HG02610 (cell line): ENCODE results near the gene SH3RF1.

Source experiments
- ATAC-seq: cut with Tn5 transposase; IDR thresholded peaks from one replicate; pipeline ENCODE4 v1.9.1; 2021; ENCODE audit warnings: mild to moderate bottlenecking, moderate library complexity; ENCODE audit not compliant: unreplicated experiment

The SH3RF1 gene

DNA sequence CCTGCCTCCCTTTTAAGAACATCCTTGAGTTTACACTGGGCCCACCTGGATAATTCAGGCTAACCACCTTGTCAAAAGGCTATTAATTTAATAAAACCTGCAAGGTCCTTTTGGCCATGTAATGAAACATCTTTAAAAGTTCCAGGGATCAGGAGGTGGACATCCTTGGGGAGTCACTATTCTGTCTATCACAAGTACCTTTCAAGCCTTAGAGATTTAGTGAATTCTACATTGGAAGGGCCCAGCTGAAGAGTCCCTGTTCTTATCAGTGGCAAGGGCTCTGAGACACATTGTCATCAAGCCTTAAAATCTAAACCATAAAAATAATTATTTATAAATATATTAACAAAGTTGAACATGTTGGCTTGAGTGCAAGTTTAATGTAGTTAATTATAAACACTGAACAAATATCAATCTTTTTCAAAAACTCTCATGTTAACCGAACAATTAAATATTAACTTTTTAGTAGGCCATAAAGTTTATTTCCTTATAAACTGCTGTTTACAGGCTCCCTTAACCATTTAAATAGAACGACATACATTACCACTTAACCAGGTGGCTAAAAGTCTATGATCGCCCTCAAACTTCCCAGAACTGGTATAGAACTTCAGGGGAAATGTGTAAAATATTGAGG lies 156.3 kb downstream of the SH3RF1 start:
- ATAC-seq = no peak

DNA sequence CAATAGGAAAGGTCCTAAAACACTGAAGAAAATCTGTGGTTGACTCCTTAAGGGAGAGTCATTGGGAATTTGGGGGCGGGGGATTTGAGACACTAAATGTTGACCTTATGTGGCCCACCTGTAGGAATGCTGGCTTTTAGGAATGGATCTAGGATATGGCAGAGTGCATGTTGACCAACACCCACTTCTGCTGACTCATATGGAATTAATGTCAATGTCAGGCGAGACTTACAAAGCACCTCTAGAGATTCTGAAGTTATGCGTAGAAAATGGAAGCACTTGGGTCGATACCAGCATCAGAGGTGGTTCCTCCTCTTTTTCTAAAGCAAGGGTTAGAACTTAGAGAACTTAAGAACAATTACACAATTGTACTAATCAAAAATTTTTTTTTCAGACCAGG lies 160.1 kb downstream of the SH3RF1 start:
- ATAC-seq = no peak

DNA sequence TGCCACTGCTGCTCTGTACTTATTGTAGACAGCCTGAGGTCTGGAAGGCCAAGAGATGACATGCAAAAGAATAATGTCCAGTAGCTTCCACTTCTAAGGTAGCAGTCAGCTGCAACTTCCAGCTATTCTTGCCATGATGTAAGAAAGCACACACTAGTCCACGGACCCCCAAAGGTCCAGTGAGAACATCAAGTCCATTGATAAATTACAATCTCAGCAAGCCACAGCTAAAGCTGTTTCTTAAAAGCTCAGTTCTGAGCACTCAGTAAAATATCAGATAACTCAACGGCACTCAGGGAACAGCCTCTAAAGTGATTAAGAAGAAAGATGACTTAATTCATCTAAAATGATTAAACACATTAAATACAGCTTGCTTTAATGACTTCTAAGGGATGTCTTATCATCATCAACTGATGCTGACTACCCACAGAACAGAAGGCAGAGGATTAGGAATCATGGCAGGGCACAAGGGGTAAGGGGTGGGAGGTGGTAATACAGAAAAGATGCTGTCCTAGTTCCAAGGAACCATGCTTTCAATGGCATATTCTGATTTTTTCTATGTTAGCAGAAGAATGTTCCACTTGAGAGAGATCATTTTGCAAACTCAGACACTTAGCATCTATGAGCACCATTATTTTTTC lies 161.6 kb downstream of the SH3RF1 start:
- ATAC-seq = no peak

DNA sequence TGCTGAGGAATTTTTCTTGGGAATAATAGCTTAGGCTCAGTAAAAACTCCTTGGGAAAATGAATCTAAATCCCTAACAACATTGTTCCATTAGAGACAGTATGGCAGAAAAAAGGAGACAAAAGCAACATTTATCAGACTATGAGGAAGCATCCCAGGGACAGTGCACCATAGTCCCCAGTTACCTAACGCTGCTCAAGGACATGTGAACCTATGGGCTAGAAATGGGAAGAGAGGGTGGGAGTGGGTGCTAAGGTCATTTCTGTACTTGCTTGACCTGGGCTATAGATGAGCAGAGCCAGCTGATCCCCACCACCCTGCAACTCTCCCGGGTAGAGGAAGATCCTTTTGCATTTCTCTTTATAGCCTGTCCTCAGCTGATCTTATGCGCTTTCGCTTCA lies 162.5 kb downstream of the SH3RF1 start:
- no peak for ATAC-seq

DNA sequence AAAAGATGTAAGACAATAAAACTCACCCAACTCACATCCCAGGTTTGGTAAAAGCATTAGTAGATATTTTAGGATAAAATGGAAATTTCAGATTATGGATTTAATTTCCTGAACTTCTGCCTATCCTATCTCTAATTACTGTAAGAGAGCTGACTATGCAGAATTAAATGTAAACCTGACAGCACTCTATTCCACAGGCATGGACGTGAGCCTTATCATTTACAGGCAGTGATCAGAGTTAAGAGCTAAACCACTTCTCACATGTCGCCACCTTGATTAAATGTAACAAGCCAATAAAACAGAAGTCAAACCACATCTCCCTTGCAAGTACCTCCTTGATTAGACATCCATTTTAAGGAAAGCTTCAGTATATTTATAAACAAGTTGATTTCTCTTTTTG lies 163.2 kb downstream of the SH3RF1 start:
- ATAC-seq = no peak

DNA sequence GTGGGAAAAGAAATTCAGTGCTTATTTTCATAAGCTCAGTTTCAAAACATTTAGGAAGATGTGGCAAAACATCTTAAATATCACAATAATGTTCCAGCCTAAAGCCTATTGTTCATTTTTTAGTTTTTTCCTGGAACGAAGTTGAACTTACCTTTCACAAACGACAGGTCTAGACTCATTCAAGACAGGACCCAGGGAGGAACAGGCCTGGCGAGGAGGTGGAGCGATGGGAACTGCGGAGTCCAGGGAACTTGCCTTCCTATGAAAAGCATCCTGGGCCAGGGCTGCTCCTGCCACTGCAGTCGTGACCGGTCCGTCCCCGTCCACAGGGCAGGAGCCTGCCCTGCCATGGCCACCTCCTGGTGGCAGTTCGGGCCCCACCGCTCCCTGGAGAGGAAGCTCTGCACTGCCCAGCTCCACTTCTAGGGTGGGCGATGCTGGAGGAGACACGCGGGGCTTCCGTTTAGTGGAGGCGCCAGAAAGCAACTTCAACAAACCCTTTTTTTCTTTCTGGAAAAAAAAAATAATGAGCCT lies 164.0 kb downstream of the SH3RF1 start:
- ATAC-seq = no peak

DNA sequence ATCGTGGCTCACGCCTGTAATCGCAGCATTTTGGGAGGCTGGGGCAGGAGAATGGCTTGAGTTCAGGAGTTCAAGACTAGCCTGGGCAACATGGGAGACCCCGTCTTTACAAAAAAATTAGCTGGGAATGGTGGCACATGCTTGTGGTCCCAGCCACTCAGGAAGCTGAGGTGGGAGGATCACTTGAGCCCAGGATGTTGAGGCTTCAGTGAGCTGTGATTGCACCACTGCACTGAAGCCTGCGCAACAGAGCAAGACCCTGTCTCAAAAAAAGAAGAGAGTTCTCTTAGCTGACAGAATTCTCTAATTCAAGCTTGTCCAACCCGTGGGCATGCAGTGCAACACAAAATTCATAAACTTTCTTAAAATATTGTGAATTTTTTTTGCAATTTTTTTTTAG lies 165.1 kb downstream of the SH3RF1 start:
- no peak for ATAC-seq

DNA sequence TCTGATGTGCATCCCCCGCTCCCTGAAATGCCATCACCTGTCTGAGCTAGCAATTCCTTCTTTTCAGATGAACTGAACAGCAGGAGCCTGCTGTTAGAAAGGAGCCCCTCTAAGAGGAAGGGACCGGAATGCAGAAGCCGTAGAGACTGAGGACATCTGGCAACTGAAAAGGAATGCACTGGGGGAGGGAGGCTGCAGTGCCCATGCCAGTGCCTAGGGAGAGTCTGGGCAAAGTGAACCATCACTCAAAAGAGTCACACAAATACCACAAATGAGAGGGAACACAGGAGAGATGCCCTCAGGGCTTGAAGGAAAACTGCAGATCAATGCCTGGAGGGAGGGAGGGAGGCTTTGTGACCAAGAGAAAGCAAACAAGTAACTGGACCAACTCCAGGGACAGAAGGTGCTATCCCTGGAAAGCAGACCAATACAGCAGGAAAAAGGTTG lies 166.8 kb downstream of the SH3RF1 start:
- ATAC-seq = no peak

DNA sequence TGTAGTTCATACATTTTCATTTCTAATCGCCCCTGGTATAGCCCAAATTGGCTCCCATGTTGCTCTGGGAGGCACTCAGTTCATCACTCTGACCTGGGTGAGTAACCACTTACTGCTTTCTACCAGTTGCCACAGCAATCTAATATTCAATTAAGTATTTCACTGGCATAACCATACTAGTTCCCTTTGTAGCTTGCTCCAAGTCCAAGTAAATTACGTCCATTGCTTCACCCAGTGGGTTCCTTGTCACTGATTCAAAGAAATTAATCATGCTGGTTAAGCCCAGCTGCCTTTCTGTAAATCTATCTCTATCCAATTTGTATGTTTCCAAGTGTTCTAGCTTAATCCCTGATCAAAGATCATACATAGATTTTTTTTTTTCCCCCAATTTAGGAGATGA lies 168.7 kb downstream of the SH3RF1 start:
- ATAC-seq = no peak

DNA sequence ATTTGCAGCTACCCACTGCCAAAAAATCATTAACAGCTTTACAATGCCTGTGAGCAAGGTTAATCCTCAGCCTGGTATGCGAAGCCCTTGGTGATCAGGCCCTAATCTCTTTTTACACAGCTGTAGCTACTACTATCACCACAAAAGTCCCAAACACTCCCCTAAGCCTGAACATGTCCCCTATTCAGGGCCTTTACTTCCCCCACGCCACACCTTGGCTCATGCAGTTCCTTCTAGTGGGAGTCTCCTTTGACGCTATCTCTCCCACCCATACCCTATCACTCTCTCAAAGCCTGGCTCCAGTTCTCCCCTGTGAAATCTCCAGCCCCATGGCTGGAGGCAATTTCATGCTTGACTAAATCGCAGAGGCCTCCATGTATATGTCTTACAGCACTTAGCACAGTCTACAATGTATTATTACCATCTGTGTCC lies 170.1 kb downstream of the SH3RF1 start:
- no peak for ATAC-seq

DNA sequence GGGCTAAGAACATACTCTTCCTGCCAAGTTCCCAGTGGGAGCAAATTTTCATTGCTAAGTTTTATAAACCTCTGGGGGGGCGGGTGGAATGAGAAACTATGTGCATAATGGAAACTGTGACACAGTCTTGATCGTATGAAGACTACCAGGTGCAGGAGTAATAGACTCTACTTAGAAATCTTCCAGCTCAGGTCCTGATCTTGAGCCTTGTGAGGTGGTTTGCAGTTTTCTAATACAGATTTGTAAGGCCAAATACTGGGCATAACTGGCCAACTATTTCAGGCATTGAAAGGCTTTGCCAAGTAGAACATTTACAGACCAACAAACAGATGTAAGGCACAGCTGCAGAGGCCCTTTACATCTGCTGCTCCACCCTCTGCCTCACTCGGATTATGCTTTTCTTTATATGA lies 171.0 kb downstream of the SH3RF1 start:
- no peak for ATAC-seq

DNA sequence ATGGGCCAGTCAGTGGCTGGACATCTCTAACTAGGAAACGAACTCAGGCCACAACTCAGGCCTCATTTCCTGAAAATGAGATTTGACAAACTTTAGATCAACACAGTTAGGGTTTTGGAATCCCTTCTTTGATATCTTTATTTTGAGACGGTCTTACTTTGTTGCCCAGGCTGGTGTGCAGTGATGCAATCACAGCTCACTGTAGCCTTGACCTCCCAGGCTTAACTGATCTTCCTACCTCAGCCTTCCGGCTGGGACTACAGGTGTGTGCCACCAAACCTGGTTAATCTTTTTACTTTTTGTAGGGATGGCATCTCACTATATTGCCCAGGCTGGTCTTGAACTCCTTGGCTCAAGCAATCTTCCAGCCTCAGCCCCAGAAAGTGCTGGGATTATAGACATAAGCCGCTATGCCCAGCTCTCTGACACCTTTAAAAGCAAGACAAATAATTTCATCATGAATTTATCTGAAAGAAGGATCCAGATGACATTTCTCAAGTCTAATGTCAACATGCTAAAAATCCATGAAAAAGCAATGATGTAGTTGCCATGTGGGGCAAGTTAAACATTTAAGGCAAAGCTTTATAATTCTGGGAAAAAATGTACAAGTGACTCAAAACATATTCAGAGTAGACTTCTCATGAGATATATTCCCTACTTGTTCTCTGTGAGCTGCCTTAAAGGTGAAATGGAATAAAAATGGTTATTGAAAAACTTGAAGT lies 171.6 kb downstream of the SH3RF1 start:
- no peak for ATAC-seq

DNA sequence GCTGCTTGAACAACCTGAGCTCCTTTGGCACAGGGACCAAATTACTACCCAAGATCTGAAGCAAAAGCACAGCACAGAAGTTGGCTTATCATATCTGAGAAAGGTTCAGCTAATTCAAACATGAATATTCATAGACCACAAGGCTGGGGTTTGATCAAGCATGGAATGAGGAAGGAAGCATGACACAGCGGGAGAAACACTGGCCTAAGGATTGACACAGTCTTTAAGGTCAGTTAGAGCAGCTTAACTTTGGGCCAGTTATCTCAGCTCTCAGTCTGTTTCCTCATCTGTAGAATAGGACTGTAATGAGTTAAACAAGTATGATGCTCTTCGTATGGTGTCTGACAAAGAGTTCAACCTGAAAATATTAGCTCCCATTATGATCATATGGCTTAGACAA lies 172.2 kb downstream of the SH3RF1 start:
- ATAC-seq = peak; percentile 66

DNA sequence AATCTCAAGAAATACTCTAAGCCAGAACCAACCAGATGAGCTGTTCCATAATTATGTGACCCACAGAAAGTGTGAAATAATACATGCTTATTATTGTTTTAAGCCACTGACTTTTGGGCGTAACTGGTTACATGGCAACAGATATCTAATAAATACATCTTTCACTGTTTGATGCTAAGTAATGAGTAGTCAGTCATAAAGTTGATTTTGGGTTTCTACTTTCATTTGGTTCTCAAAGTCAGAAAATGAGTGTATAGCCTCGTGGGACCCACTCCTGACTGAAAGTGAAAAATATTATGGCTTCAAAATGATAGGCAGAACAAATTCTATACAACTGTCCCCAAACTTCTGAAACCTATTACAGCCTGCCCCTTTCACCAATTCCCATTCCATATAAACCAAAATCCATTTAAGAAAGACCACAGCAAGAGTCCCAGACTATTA lies 172.7 kb downstream of the SH3RF1 start:
- peak; percentile 73 for ATAC-seq

DNA sequence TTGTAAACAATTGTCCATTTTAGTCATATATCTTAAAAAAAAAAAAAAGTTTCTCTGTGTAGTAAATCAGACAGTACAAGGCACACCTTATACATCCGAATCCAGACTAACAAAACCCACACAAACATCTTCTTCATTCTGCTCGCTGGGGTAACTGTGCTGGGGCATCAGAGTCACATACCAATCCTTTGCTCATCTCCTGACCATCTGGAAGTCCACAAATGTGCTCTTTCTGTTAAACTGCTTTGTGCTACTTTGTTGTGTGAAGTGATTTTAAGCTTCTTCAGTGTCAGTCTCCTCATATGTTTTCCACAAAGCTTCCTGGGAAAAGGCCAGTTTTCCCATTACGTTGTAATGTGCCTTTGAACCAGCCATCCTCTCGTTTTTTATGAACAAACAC lies 174.5 kb downstream of the SH3RF1 start:
- ATAC-seq = no peak

DNA sequence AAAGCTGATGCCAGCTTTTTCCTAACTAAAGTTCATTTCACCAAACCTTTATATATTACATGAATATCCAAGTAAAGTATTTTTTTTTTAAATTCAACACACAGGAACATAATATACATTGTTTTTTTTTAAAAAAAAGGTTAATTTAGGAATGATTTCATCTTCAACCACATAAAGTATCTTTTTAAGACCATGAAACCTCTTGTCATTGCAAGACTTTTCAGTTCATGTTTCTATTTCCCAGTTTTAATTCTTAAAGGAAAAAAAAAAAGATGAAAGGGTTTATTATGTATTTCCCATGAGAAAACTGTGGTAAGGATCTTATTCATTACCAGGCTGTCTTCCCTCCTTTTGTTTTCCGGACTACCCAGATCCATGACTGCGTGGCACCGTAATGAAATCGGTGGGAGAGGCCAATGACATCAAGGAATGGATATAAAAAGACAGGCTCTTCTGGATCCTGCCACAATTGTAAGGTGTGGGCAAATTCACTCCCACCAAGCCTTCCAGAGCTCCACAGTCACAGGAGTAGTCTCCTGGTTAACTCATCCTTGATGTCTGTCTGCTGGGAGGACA lies 176.0 kb downstream of the SH3RF1 start:
- ATAC-seq = no peak

DNA sequence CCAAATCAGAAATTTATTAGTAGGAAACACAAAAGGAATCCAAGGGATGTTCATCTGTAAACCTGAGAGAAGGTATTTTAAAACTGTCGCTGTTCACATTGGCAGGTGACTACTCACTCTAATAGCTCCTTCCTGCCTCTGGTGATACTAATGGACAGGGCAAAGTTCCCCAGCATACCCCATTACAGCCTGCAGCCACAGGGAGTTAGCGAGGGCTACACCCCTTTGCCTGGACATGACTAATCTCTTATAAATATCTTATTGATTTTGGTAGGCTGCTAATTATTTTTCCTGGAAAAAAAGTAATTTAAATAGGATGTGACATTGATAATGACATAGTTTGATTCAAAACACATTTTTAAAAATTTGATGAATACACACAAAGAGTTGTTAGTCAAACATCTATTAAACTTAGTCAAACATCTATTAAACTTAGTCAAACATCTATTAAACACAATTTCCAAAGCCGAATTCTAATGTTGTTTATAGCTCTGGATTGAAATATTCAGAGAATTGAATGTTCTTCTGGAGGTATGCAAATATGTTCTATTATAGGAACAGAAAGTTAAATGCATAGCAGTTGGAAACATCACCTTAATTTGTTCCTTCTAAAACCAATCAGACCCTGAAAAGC lies 177.8 kb downstream of the SH3RF1 start:
- ATAC-seq = no peak

DNA sequence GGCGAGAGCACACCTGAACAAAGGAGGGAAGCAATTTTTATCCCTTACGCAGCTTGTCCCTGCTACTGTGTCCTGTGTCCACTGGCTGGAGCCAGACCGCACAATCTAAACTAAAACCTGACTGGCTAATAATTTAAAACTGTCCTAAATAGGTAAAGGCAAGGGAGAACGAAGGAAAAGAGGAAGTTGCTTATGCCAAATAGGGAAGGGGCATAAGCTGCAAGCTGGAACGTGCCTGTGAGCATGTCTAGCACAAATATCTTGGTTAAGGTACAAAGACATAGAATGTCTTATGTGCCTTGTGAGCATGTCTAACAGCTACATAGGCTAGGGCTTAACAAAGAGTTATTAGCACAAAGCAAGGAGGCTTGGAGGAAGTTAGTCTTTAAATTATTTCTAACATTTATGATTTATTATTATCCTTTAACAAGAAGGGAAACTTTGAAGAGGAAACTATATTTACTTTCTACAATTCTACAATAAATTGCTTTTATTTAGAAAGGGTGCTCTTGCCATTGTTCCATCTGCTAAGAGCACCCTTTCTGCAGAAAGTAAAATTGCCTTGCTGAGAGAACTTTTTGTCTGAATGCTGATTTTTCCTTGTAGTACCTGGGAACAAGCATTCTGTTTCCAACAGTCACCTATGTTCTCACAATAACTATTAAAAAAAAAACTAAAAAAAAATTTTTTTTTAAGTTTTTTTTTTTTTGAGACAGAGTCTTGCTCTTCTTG lies 180.1 kb downstream of the SH3RF1 start:
- ATAC-seq = no peak

DNA sequence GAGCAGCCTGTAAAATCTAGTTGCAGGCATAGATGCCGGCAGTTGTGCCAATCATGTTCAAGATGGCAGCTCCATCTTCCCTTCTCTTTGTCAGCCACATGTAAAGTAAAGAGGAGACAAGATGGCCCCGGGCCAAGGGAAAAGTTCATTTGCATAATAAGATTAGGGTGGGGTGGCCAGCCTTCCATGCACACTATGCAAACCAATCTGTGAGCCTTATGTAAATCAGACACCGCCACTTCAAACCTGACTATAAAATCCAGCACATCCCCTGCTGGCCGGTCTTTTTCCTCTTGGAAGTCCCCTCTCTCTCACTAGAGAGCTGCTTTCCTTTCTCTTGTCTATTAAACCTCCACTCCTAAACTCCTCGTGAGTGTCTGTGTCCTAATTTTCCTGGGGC lies 181.8 kb downstream of the SH3RF1 start:
- ATAC-seq = no peak

DNA sequence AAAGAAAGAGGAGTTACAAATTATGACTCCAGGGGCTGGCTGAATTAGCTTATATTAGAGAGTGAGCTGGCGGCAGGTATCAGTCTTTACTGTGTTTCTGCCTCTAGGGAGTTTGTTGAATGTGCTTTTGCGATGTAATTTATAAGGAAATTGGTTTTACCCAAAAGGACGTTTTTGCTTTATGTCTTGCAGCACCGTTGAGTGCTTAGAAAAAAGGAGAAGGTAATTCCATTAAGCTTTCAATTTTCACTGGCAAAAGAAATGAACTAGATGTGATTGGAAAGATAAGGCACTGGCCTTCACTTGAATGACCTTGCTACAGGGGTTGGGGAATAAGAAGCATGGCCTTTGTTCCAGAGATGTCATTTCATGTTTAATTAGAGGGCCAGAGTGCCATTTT lies 185.8 kb downstream of the SH3RF1 start:
- no peak for ATAC-seq
